Left ventricle myocardium inferior (tissue), 1 donor: Measurements from ENCODE around the gene ARHGAP11A. TPM values are rescaled to one million over a fixed set of nuclear protein-coding genes. Genes with fewer than 3 reads are reported as not detected.

Source experiments
- DNase-seq: peaks from one replicate; pipeline ENCODE4 v3.0.0-alpha.2; 2020
- H3K27ac ChIP-seq: fragments of 200-600 bp; replicated peaks from 2 replicates; pipeline ENCODE4 v1.8.0; 2021
- H3K27me3 ChIP-seq: fragments of 200-600 bp; 2 replicates; pipeline ENCODE4 v1.8.0; 2021; ENCODE audit warnings: low read depth
- H3K36me3 ChIP-seq: fragments of 200-600 bp; 2 replicates; pipeline ENCODE4 v1.8.0; 2021
- H3K4me1 ChIP-seq: fragments of 200-600 bp; 2 replicates; pipeline ENCODE4 v1.8.0; 2021
- H3K4me3 ChIP-seq: fragments of 200-600 bp; 2 replicates; pipeline ENCODE4 v1.8.0; 2021; ENCODE audit warnings: mild to moderate bottlenecking, moderate library complexity
- H3K9me3 ChIP-seq: fragments of 200-600 bp; replicated peaks from 2 replicates; pipeline ENCODE4 v1.8.0; 2021
- CTCF ChIP-seq: fragments of 200-600 bp; IDR thresholded peaks from 2 replicates; pipeline ENCODE4 v1.8.0; 2021; ENCODE audit warnings: antibody characterized with exemption, mild to moderate bottlenecking, borderline replicate concordance
- intact Hi-C: fragments of 100-400 bp; cut with micrococcal nuclease; formaldehyde crosslinking; loops from one replicate; pipeline ENCODE4 v1.11.0; 2022
- total RNA-seq: library from RNA; stranded (reverse); fragmentation: NEBNext Ultra II Directional; extraction: Animal tissue kit (Norgen Biotek cat#: 25700); gene quantifications from one replicate; pipeline ENCODE4 v1.2.1, GENCODE V29; 2021
- donor health status: DM: no; HTN: yes; CAD: no; lungs with severe emphysema.

The ARHGAP11A gene
- total RNA-seq, 1 donor from 2014 or later: 2.5 TPM

- intact Hi-C loops: no loop called here
Measured at GRCh38 chr15:32636410-32636809, 21.1 kb downstream of the ARHGAP11A start.

GRCh38 chr15:32636908-32637567 lies 21.7 kb downstream of the ARHGAP11A start:
- DNase-seq: no peak
- H3K27ac ChIP-seq: no peak overlapping the region
- no peak overlapping the region for H3K4me3 ChIP-seq
- peaks cover 14% of the 10 kb centered on the region for H3K27me3 ChIP-seq
- H3K4me1 ChIP-seq: no peaks in the 10 kb centered on the region
- H3K9me3 ChIP-seq: no peaks in the 10 kb centered on the region
- H3K36me3 ChIP-seq: no peaks in the 10 kb centered on the region
- intact Hi-C loops: no loop called here
- TF ChIP-seq CTCF: no peak

More at GRCh38 chr15:32636410-32636809, 21.1 kb downstream of the ARHGAP11A start:
- DNase-seq: no peak
- H3K9me3 ChIP-seq: no peaks in the 10 kb centered on the region
- no peaks in the 10 kb centered on the region for H3K4me1 ChIP-seq
- TF ChIP-seq CTCF: no peak
- H3K36me3 ChIP-seq: no peaks in the 10 kb centered on the region
- no peak overlapping the region for H3K4me3 ChIP-seq
- no peak overlapping the region for H3K27ac ChIP-seq
- peaks cover 8% of the 10 kb centered on the region for H3K27me3 ChIP-seq

GRCh38 chr15:32637704-32638103 lies 22.4 kb downstream of the ARHGAP11A start:
- Histone ChIP-seq H3K4me3 (no peak overlapping the region), H3K4me1 (no peaks in the 10 kb centered on the region), H3K9me3 (no peaks in the 10 kb centered on the region), H3K27me3 (peaks cover 21% of the 10 kb centered on the region), H3K36me3 (no peaks in the 10 kb centered on the region), H3K27ac (no peak overlapping the region)
- DNase-seq: no peak
- TF ChIP-seq CTCF: no peak
- intact Hi-C loops: no loop called here

GRCh38 chr15:32641517-32642059 lies 26.3 kb downstream of the ARHGAP11A start, which contains the start of gene SCG5:
Gene SCG5 (plus strand): TSS chr15:32641710. CDS start chr15:32643593, 1,883 bp downstream.
- Histone ChIP-seq H3K27me3 (peaks cover 56% of the 10 kb centered on the region), H3K4me3 (peak within 1 kb of the TSS; percentile 19), H3K27ac (no peak within 1 kb of the TSS), H3K36me3 (no peaks in the 10 kb centered on the region), H3K4me1 (no peaks in the 10 kb centered on the region), H3K9me3 (no peaks in the 10 kb centered on the region)
- intact Hi-C loops: no loop called here
- DNase-seq: no peak
- no peak for TF ChIP-seq CTCF

- Histone ChIP-seq H3K27ac (no peak overlapping the region), H3K4me1 (no peaks in the 10 kb centered on the region), H3K27me3 (peaks cover 56% of the 10 kb centered on the region), H3K36me3 (no peaks in the 10 kb centered on the region), H3K9me3 (no peaks in the 10 kb centered on the region), H3K4me3 (no peak overlapping the region)
- DNase-seq: no peak
- no peak for TF ChIP-seq CTCF
- intact Hi-C loops: no loop called here
Measured at GRCh38 chr15:32642667-32643435, 27.5 kb downstream of the ARHGAP11A start.
